Stimulated activated CD4-positive, alpha-beta T cell treated with anti-CD3 and anti-CD28 coated beads, Interleukin-12 subunit alpha, Interleukin-12 subunit beta, amount 100 ng/mL, for 4 hours (primary cell): ENCODE data around the gene FGG.
"Not testable (repeated sequence)": the region's sequence is repeated elsewhere in the genome, so short reads cannot be mapped to it uniquely, and the experiment has no call there.

ENCODE experiments used
- DNase-seq: peaks from one replicate; pipeline ENCODE4 v3.0.0-alpha.2; 2020

Gene FGG

GRCh38 chr4:154610582-154610981 lies 1.9 kb downstream of the FGG start:
- no peak for DNase-seq

- DNase-seq, result no peak
Measured at GRCh38 chr4:154609532-154609931, 2.9 kb downstream of the FGG start.

- no peak for DNase-seq
Measured at GRCh38 chr4:154608361-154609252, 3.8 kb downstream of the FGG start.

- no peak for DNase-seq
Measured at GRCh38 chr4:154606728-154607723, 5.4 kb downstream of the FGG start.

- no peak for DNase-seq
Measured at GRCh38 chr4:154604696-154605200, 7.7 kb downstream of the FGG start.

- DNase-seq, result no peak
Measured at GRCh38 chr4:154603033-154603943, 9.2 kb downstream of the FGG start.

GRCh38 chr4:154602404-154603020 lies 9.9 kb downstream of the FGG start:
- DNase-seq, result no peak

- no peak for DNase-seq
Measured at GRCh38 chr4:154597798-154598774, 14.4 kb downstream of the FGG start.

GRCh38 chr4:154597281-154597680 lies 15.2 kb downstream of the FGG start:
- not testable (repeated sequence) for DNase-seq

GRCh38 chr4:154595807-154596206 lies 16.6 kb downstream of the FGG start:
- DNase-seq, result no peak

- DNase-seq, result not testable (repeated sequence)
Measured at GRCh38 chr4:154594343-154594742, 18.1 kb downstream of the FGG start.

GRCh38 chr4:154593868-154594267 lies 18.6 kb downstream of the FGG start:
- DNase-seq, result no peak

GRCh38 chr4:154591890-154592289 lies 20.6 kb downstream of the FGG start:
- DNase-seq, result no peak

- no peak for DNase-seq
Measured at GRCh38 chr4:154590329-154591006, 22.0 kb downstream of the FGG start, which contains the start of gene FGA. TSS of gene FGA (minus strand) at chr4:154590742. CDS start at chr4:154590687, 55 bp downstream.

- no peak for DNase-seq
Measured at GRCh38 chr4:154589296-154590197, 22.9 kb downstream of the FGG start.

- no peak for DNase-seq
Measured at GRCh38 chr4:154588198-154588597, 24.3 kb downstream of the FGG start.

GRCh38 chr4:154586296-154587033 lies 26.0 kb downstream of the FGG start:
- no peak for DNase-seq
